GM21447 (cell line): ENCODE measurements around the gene PCDHA6.
"Not testable (repeated sequence)": the region's sequence is repeated elsewhere in the genome, so short reads cannot be mapped to it uniquely, and the experiment has no call there.

Experiments used
- ATAC-seq: cut with Tn5 transposase; IDR thresholded peaks from one replicate; pipeline ENCODE4 v1.9.1; 2021; ENCODE audit not compliant: unreplicated experiment

Gene PCDHA6

GRCh38 chr5:140827704-140828361 is at the start of gene PCDHA6:
Gene PCDHA6 (plus strand): TSS chr5:140827960. CDS start chr5:140828092, 132 bp downstream.
- ATAC-seq, result no peak

- no peak for ATAC-seq
Measured at GRCh38 chr5:140780512-140780911, 47.2 kb upstream of the PCDHA6 start.

- no peak for ATAC-seq
Measured at GRCh38 chr5:140785905-140786686, 41.7 kb upstream of the PCDHA6 start, which contains the start of gene PCDHA1. Gene PCDHA1 (plus strand): TSS chr5:140786140.

- not testable (repeated sequence) for ATAC-seq
Measured at GRCh38 chr5:140787422-140787821, 40.3 kb upstream of the PCDHA6 start.

GRCh38 chr5:140787849-140788504 is 39.8 kb upstream of the PCDHA6 start:
- ATAC-seq, result not testable (repeated sequence)

GRCh38 chr5:140791089-140791488 is 36.7 kb upstream of the PCDHA6 start:
- ATAC-seq, result no peak

- no peak for ATAC-seq
Measured at GRCh38 chr5:140794595-140795258, 33.0 kb upstream of the PCDHA6 start, which contains the start of gene PCDHA2. Gene PCDHA2 (plus strand): TSS chr5:140794852.

GRCh38 chr5:140795259-140795641 is 32.5 kb upstream of the PCDHA6 start:
- no peak for ATAC-seq

- ATAC-seq, result not testable (repeated sequence)
Measured at GRCh38 chr5:140796072-140796717, 31.6 kb upstream of the PCDHA6 start.

- no peak for ATAC-seq
Measured at GRCh38 chr5:140796718-140797095, 31.1 kb upstream of the PCDHA6 start.

- no peak for ATAC-seq
Measured at GRCh38 chr5:140800816-140801493, 26.8 kb upstream of the PCDHA6 start, which contains the start of gene PCDHA3. Gene PCDHA3 (plus strand): TSS chr5:140801057.

- ATAC-seq, result no peak
Measured at GRCh38 chr5:140801494-140801841, 26.3 kb upstream of the PCDHA6 start.

- not testable (repeated sequence) for ATAC-seq
Measured at GRCh38 chr5:140802381-140802780, 25.4 kb upstream of the PCDHA6 start.

- ATAC-seq, result no peak
Measured at GRCh38 chr5:140802781-140803271, 24.9 kb upstream of the PCDHA6 start.

GRCh38 chr5:140806834-140807775 is 20.7 kb upstream of the PCDHA6 start, which contains the start of gene PCDHA4:
Gene PCDHA4 (plus strand): TSS chr5:140807068.
- no peak for ATAC-seq

GRCh38 chr5:140808241-140808888 is 19.4 kb upstream of the PCDHA6 start:
- not testable (repeated sequence) for ATAC-seq

- ATAC-seq, result no peak
Measured at GRCh38 chr5:140808889-140809291, 18.9 kb upstream of the PCDHA6 start.
